GM21360 (cell line): ENCODE measurements around the gene CD69.
A peak's percentile ranks its signal among the peaks of the same experiment; 100 is the strongest.
"Not testable (repeated sequence)": the region's sequence is repeated elsewhere in the genome, so short reads cannot be mapped to it uniquely, and the experiment has no call there.

Experiments
- ATAC-seq: cut with Tn5 transposase; IDR thresholded peaks from one replicate; pipeline ENCODE4 v1.9.1; 2021; ENCODE audit warnings: mild to moderate bottlenecking, moderate library complexity; ENCODE audit not compliant: unreplicated experiment

The CD69 gene

GRCh38 chr12:9724023-9724422, 36.7 kb downstream of the CD69 start:
- ATAC-seq, result no peak

GRCh38 chr12:9721394-9722092, 39.2 kb downstream of the CD69 start:
- peak; percentile 42 for ATAC-seq

GRCh38 chr12:9719790-9720189, 40.9 kb downstream of the CD69 start:
- ATAC-seq, result peak; percentile 43

- ATAC-seq, result no peak
Measured at GRCh38 chr12:9718968-9719367, 41.7 kb downstream of the CD69 start.

- no peak for ATAC-seq
Measured at GRCh38 chr12:9717070-9717925, 43.4 kb downstream of the CD69 start.

GRCh38 chr12:9713032-9713558, 47.6 kb downstream of the CD69 start:
- peak; percentile 61 for ATAC-seq

GRCh38 chr12:9711664-9712063, 49.0 kb downstream of the CD69 start:
- no peak for ATAC-seq

- ATAC-seq, result no peak
Measured at GRCh38 chr12:9710584-9711375, 49.9 kb downstream of the CD69 start.

- no peak for ATAC-seq
Measured at GRCh38 chr12:9708853-9709252, 51.8 kb downstream of the CD69 start.

GRCh38 chr12:9707864-9708808, 52.6 kb downstream of the CD69 start:
- no peak for ATAC-seq

GRCh38 chr12:9707356-9707755, 53.3 kb downstream of the CD69 start:
- ATAC-seq, result no peak

- ATAC-seq, result no peak
Measured at GRCh38 chr12:9706086-9706685, 54.5 kb downstream of the CD69 start.

- not testable (repeated sequence) for ATAC-seq
Measured at GRCh38 chr12:9704561-9704960, 56.1 kb downstream of the CD69 start.
